Measurements from ENCODE around the gene MRGPRD. TPM values are rescaled to one million over a fixed set of nuclear protein-coding genes. Genes with fewer than 3 reads are reported as not detected.

The MRGPRD gene
- total and polyA plus RNA-seq, 10 of the 15 experiments (the other 5 are each of a cell fraction or from before 2014, with no cell fraction given) = not detected

DNA sequence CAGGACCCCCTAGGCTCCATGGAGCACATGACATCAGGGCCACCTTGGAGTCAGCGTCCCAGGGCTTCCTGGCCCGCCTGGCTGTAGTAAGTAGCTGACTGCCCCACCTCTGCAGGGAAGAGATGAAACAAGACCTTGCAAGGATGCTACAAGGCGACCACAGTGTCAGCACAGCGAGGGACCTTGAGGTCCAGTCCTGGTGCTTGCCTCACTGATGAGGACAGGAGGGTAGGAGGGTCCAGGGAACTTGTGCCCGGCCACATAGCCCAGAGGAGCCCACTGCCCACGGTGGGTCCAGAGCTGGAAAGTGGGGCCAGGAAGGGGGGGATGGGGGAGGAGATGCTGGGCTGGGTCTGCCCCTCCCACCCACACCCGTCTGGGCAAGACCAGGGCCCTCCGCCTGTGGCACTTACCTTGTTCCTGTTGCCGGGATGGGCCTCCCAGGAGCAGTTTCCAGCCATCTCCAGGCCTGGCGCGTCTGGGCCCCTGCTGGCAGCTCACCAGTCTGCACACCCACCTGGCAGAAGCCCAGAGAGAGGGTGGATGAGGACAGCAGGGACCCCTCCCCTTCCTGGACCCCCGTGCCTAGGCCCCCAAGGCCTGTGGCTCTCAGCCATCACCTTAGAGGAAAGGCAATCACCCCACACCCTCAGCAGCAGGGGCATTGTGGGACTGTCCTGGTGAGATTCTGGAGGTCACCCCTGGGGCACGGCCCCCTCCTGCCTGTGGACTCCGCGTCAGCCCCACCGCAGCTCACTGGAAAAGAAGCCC, 28.8 kb upstream of the MRGPRD start (continued):
- no peak for TF ChIP-seq PRDM15 (CRISPR knock-in tag; IDR thresholded peaks at IDR 0.05)
- TF ChIP-seq CBX5 (IDR thresholded peaks at IDR 0.05; ENCODE audit: low read depth) = no peak
- TF ChIP-seq LARP7 (IDR thresholded peaks at IDR 0.05) = no peak

DNA sequence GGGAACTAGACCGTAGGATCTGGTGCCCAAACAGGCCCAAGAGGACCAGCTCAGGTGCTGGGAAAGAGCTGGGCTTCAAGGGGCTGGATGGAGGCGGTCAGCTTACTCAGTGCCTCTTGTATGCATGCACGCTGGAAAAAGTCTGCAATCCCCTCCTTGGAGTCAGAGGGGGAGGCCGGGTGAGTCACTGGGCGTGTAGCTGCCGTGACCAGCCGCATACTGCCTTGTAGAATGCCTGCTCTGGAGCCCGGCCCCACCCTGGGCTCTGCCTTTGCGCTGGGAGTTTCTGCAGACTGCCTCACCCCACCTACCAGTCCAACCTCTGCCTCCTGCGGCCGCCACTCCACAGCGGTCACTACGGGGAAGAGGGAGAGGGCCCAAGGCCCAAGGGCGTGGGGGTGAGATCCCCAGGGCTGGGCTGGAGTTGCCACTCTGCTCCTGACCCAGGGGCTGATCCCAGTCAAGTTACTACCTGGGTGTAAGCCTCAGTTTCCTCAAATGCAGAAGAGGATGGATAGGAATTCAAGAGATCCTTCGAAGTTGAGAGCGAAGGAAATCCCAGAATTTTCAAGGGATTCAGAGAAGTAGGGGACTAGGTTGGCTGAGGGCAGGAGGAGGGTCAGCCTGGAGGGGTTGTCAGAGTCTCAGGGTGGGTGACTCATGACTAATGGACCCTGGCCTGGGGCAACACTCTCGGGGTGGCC, 28.1 kb upstream of the MRGPRD start:
- H3K9ac ChIP-seq (ENCODE audit: control insufficient read depth, insufficient read depth, low read length) = no peak overlapping the region
- ChIA-PET CTCF (interaction anchor here (0.9 kb wide), 1 partner anchor 35 kb away, joined by 3 read pairs; no protein-coding TSS in a partner anchor), SMC1A (ENCODE audit: uncharacterized antibody, unreplicated experiment) (no interaction called here), RAD21 (ENCODE audit: unreplicated experiment) (no interaction called here), POLR2A (no interaction called here)
- no peak overlapping the region for H3K4me2 ChIP-seq (ENCODE audit: control insufficient read depth, insufficient read depth)
- in situ Hi-C loops (cut with MboI) = no loop called here
- no peak overlapping the region for H2AFZ ChIP-seq (ENCODE audit: control insufficient read depth, low read depth, low read length)
- H3K79me2 ChIP-seq (ENCODE audit: control insufficient read depth, insufficient read depth, low read length) = no peaks in the 10 kb centered on the region
- peaks cover 4 to 5% of the 10 kb centered on the region in 2 experiments; a peak in 3 of 4 replicates for H3K27me3 ChIP-seq (replicated peaks in 1 of 2; ENCODE audit: control insufficient read depth in 2 of 2, insufficient read depth in 2 of 2, low read length in 1 of 2)
- 39% methylated on average over 17 of the region's 17 CpGs for WGBS (ENCODE audit: insufficient coverage, insufficient replicate concordance, low lambda C conversion rate, missing lambda C conversion rate)
- no TSS peak for BruUV-seq (replicated peaks)
- H3K9me3 ChIP-seq (replicated peaks; ENCODE audit: control insufficient read depth, insufficient read depth, low read length) = no peaks in the 10 kb centered on the region
- no peak overlapping the region for H3K27ac ChIP-seq (ENCODE audit: control insufficient read depth, insufficient read depth)
- no peaks in the 10 kb centered on the region; the same call in 1 of the 2 replicates for H3K4me1 ChIP-seq (ENCODE audit: control insufficient read depth, insufficient read depth, low read length)
- H4K20me1 ChIP-seq (ENCODE audit: control insufficient read depth, insufficient read depth) = no peaks in the 10 kb centered on the region
- intact Hi-C loops (cut with micrococcal nuclease; ENCODE audit: unreplicated experiment) = no loop called here
- no peaks in the 10 kb centered on the region for H3K36me3 ChIP-seq (ENCODE audit: control insufficient read depth in 2 of 2, insufficient read depth in 2 of 2, low read length in 1 of 2)
- FAIRE-seq (no peak), ATAC-seq (no peak), DNase-seq (ENCODE audit: low read depth, low spot score) (no peak)
- H3K4me3 ChIP-seq = no peak overlapping the region
- TF ChIP-seq, protein P1, sequence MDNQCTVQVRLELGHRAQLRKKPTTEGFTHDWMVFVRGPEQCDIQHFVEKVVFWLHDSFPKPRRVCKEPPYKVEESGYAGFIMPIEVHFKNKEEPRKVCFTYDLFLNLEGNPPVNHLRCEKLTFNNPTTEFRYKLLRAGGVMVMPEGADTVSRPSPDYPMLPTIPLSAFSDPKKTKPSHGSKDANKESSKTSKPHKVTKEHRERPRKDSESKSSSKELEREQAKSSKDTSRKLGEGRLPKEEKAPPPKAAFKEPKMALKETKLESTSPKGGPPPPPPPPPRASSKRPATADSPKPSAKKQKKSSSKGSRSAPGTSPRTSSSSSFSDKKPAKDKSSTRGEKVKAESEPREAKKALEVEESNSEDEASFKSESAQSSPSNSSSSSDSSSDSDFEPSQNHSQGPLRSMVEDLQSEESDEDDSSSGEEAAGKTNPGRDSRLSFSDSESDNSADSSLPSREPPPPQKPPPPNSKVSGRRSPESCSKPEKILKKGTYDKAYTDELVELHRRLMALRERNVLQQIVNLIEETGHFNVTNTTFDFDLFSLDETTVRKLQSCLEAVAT (IDR thresholded peaks at IDR 0.05) = no peak
- no peak for TF ChIP-seq CTCF (IDR thresholded peaks at IDR 0.05 in 2 of 3, conservative IDR thresholded peaks at IDR 0.05 in 1 of 3; ENCODE audit: control insufficient read depth in 2 of 3, extremely low read depth in 1 of 3, insufficient read depth in 1 of 3, low read depth in 3 of 3, low read length in 3 of 3)
- TF ChIP-seq, protein P2, sequence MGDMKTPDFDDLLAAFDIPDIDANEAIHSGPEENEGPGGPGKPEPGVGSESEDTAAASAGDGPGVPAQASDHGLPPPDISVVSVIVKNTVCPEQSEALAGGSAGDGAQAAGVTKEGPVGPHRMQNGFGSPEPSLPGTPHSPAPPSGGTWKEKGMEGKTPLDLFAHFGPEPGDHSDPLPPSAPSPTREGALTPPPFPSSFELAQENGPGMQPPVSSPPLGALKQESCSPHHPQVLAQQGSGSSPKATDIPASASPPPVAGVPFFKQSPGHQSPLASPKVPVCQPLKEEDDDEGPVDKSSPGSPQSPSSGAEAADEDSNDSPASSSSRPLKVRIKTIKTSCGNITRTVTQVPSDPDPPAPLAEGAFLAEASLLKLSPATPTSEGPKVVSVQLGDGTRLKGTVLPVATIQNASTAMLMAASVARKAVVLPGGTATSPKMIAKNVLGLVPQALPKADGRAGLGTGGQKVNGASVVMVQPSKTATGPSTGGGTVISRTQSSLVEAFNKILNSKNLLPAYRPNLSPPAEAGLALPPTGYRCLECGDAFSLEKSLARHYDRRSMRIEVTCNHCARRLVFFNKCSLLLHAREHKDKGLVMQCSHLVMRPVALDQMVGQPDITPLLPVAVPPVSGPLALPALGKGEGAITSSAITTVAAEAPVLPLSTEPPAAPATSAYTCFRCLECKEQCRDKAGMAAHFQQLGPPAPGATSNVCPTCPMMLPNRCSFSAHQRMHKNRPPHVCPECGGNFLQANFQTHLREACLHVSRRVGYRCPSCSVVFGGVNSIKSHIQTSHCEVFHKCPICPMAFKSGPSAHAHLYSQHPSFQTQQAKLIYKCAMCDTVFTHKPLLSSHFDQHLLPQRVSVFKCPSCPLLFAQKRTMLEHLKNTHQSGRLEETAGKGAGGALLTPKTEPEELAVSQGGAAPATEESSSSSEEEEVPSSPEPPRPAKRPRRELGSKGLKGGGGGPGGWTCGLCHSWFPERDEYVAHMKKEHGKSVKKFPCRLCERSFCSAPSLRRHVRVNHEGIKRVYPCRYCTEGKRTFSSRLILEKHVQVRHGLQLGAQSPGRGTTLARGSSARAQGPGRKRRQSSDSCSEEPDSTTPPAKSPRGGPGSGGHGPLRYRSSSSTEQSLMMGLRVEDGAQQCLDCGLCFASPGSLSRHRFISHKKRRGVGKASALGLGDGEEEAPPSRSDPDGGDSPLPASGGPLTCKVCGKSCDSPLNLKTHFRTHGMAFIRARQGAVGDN (IDR thresholded peaks at IDR 0.05) = no peak
- no peak for TF ChIP-seq MTA2 (IDR thresholded peaks at IDR 0.05; ENCODE audit: low read depth)
- TF ChIP-seq KDM1A (IDR thresholded peaks at IDR 0.05; ENCODE audit: borderline replicate concordance) = no peak

All from GM12878 (cell line).